GM21515 (cell line): ENCODE measurements around the gene NAP1L5.

ENCODE experiments used
- ATAC-seq: cut with Tn5 transposase; IDR thresholded peaks from one replicate; pipeline ENCODE4 v1.9.1; 2021; ENCODE audit not compliant: unreplicated experiment

Gene NAP1L5

DNA sequence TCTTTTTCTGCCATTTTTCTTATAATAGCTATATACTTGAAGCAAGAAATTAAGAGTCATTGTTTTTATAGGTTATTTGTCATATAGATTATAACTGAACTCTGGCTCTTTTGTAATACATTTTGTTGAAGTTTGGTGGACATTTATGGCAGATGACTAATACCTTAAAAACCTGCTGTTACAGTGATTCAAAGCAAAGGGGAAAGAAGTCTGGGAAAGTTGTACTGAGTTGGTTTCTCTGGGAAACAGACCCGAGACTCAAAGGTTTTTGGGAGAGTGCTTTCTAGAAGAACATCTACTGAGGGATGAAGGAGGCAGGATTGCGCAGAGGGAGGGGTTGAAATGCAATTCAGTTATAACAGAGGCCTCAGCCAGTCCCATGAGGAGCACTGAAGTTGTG, 35.9 kb downstream of the NAP1L5 start:
- no peak for ATAC-seq

- no peak for ATAC-seq
Observed at GRCh38 chr4:88660446-88661294, 37.0 kb downstream of the NAP1L5 start.

DNA sequence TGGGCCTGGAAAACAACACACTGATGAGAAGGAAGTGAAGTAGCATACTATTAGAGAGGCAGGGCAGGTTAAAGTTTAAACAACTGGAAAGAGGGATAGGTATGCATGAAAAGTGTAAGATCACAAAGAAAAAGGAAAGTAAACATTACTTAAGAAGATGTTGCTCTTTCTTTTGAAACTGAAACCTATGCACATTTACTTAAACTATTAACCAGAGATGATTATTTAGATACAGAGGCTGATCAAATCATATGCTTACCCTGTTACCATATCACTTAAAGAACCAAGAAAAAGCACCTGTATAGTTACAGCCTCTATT, 37.8 kb downstream of the NAP1L5 start:
- ATAC-seq = no peak

DNA sequence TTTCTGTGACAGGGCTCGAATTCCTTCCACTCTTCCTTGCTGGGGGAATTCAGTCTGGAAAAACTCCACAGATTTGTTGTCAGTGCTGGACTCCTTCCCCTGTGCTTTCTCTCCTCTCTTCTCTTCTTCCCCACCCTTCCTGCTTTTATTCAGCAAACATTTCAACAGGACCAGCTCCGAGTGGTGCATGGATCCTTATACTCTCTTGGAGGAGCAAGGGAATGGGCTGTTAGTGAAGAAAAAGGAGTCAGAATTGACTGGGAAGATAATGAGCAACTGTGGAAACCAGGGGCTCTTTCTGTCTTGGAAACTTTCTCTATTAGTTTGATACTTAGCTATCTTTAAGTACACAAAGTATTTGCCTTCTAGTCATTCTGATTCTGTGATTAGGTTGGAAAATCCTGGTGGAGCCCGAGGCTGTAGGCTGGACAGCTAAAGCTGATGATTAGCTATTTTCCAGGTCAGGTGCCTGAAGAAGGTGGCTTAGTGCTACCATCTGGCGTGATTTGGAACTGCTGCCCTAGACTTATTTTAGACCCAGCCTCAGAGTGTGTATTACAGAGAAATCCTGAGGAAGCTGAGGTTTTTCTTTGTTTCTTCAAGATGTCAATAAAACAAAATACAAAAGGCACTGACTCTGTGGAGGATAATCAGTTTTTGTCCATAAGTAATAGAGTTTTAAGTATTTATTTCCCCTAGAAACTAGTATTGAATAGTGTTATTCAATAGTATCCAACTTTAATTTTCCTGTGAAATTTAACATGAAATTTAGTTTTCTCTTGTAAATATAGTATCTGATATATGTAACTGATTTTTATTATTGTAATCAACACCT, 38.4 kb downstream of the NAP1L5 start:
- ATAC-seq = peak; percentile 91

- no peak for ATAC-seq
Observed at GRCh38 chr4:88655226-88655625, 42.4 kb downstream of the NAP1L5 start.

GRCh38 chr4:88653371-88653946, 44.2 kb downstream of the NAP1L5 start:
- no peak for ATAC-seq

- no peak for ATAC-seq
Observed at GRCh38 chr4:88649716-88650115, 47.9 kb downstream of the NAP1L5 start.

GRCh38 chr4:88646528-88647280, 50.9 kb downstream of the NAP1L5 start:
- ATAC-seq = no peak

GRCh38 chr4:88645994-88646393, 51.6 kb downstream of the NAP1L5 start:
- ATAC-seq = no peak
